HUDEP-2 (cell line): Measurements from ENCODE around the gene C12orf76.
"Not testable (repeated sequence)": the region's sequence is repeated elsewhere in the genome, so short reads cannot be mapped to it uniquely, and the experiment has no call there.

ENCODE experiments used
- DNase-seq, 76 experiments: peaks; one replicate each; lab custom pipeline; 2025; ENCODE audit not compliant: unreplicated experiment in 76 of 76; lab: John Stamatoyannopoulos, UW

The C12orf76 gene

GRCh38 chr12:110048242-110049027 lies at the start of gene C12orf76:
C12orf76 (minus strand) TSS chr12:110048522; CDS start chr12:110048495, 27 bp downstream.
- DNase-seq = peak; percentile 13 to 95 (median 85)

GRCh38 chr12:110093631-110094311 lies 45.4 kb upstream of the C12orf76 start:
- DNase-seq = peak in 4 of 76 experiments; percentile 2 to 16 (median 9)

GRCh38 chr12:110091136-110091711 lies 42.9 kb upstream of the C12orf76 start:
- DNase-seq = no peak

GRCh38 chr12:110090266-110091135 lies 42.2 kb upstream of the C12orf76 start:
- no peak for DNase-seq

- no peak for DNase-seq
Observed at GRCh38 chr12:110088936-110089335, 40.6 kb upstream of the C12orf76 start.

- DNase-seq = not testable (repeated sequence)
Observed at GRCh38 chr12:110088216-110088615, 39.9 kb upstream of the C12orf76 start.

- DNase-seq = no peak
Observed at GRCh38 chr12:110084314-110085015, 36.1 kb upstream of the C12orf76 start.

- no peak for DNase-seq
Observed at GRCh38 chr12:110080410-110080809, 32.1 kb upstream of the C12orf76 start.

- peak in 32 of 76 experiments; percentile 3 to 56 (median 14) for DNase-seq
Observed at GRCh38 chr12:110079477-110080400, 31.4 kb upstream of the C12orf76 start.

GRCh38 chr12:110077800-110078199 lies 29.5 kb upstream of the C12orf76 start:
- no peak for DNase-seq

- no peak for DNase-seq
Observed at GRCh38 chr12:110075880-110076279, 27.6 kb upstream of the C12orf76 start.

GRCh38 chr12:110074089-110074488 lies 25.8 kb upstream of the C12orf76 start:
- DNase-seq = no peak

GRCh38 chr12:110073049-110073831 lies 24.9 kb upstream of the C12orf76 start:
- DNase-seq = peak in 20 of 76 experiments; percentile 2 to 38 (median 13)

- DNase-seq = not testable (repeated sequence)
Observed at GRCh38 chr12:110072636-110073035, 24.3 kb upstream of the C12orf76 start.

GRCh38 chr12:110071967-110072366 lies 23.6 kb upstream of the C12orf76 start:
- no peak for DNase-seq

- no peak for DNase-seq
Observed at GRCh38 chr12:110071504-110071903, 23.2 kb upstream of the C12orf76 start.

GRCh38 chr12:110068654-110069053 lies 20.3 kb upstream of the C12orf76 start:
- no peak for DNase-seq

GRCh38 chr12:110068115-110068514 lies 19.8 kb upstream of the C12orf76 start:
- not testable (repeated sequence) for DNase-seq
